ENCODE results near the gene NPFFR1.

DNA sequence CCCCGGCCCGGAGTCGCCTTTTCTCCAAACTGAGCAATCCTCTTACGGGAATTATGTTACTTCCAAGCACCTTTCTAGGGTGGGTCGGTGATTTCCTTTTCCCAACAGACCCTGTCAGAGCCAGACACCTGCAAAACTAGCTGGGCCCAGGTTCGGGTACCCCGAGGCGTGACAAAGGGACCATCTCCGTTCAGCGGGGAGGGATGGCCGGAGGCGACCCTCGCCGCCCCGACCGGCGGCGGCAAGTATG is 51.0 kb downstream of the NPFFR1 start:
- TF ChIP-seq EP300 (IDR thresholded peaks at IDR 0.05) (no peak), POLR2A (IDR thresholded peaks at IDR 0.05) (no peak)
- TF ChIP-seq, protein P1, sequence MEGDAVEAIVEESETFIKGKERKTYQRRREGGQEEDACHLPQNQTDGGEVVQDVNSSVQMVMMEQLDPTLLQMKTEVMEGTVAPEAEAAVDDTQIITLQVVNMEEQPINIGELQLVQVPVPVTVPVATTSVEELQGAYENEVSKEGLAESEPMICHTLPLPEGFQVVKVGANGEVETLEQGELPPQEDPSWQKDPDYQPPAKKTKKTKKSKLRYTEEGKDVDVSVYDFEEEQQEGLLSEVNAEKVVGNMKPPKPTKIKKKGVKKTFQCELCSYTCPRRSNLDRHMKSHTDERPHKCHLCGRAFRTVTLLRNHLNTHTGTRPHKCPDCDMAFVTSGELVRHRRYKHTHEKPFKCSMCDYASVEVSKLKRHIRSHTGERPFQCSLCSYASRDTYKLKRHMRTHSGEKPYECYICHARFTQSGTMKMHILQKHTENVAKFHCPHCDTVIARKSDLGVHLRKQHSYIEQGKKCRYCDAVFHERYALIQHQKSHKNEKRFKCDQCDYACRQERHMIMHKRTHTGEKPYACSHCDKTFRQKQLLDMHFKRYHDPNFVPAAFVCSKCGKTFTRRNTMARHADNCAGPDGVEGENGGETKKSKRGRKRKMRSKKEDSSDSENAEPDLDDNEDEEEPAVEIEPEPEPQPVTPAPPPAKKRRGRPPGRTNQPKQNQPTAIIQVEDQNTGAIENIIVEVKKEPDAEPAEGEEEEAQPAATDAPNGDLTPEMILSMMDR (IDR thresholded peaks at IDR 0.05), result no peak
